WI38 (cell line): ENCODE results near the gene POU4F2.
A peak's percentile ranks its signal among the peaks of the same experiment; 100 is the strongest.
"Not testable (repeated sequence)": the region's sequence is repeated elsewhere in the genome, so short reads cannot be mapped to it uniquely, and the experiment has no call there.

Experiments used
- H3K4me3 ChIP-seq: 2 replicates; pipeline ENCODE4 v1.5.1; 2011; ENCODE audit warnings: low read depth, mild to moderate bottlenecking, control low read depth, low read length
- CTCF ChIP-seq: IDR thresholded peaks from 2 replicates; pipeline ENCODE4 v1.5.1; 2012; ENCODE audit warnings: low read depth, mild to moderate bottlenecking, control low read depth, low read length

Gene POU4F2

GRCh38 chr4:146654687-146655520, 16.2 kb downstream of the POU4F2 start:
- TF ChIP-seq CTCF = no peak
- H3K4me3 ChIP-seq = peak overlapping the region; percentile 52

- peak overlapping the region; percentile 52 for H3K4me3 ChIP-seq
Measured at GRCh38 chr4:146655521-146655856, 16.8 kb downstream of the POU4F2 start.

GRCh38 chr4:146661367-146661766, 22.7 kb downstream of the POU4F2 start:
- H3K4me3 ChIP-seq = no peak overlapping the region

More at GRCh38 chr4:146655521-146655856, 16.8 kb downstream of the POU4F2 start:
- no peak for TF ChIP-seq CTCF

GRCh38 chr4:146663968-146664311, 25.2 kb downstream of the POU4F2 start:
- H3K4me3 ChIP-seq = not testable (repeated sequence)

More at GRCh38 chr4:146661367-146661766, 22.7 kb downstream of the POU4F2 start:
- no peak for TF ChIP-seq CTCF

GRCh38 chr4:146674829-146675570, 36.3 kb downstream of the POU4F2 start:
- TF ChIP-seq CTCF = no peak
- H3K4me3 ChIP-seq = no peak overlapping the region
